ENCODE data around the gene HOXB8. TPM values are rescaled to one million over a fixed set of nuclear protein-coding genes. Genes with fewer than 3 reads are reported as not detected.

The HOXB8 gene
- total and polyA plus RNA-seq, 5 donors from 2014 or later: not detected

DNA sequence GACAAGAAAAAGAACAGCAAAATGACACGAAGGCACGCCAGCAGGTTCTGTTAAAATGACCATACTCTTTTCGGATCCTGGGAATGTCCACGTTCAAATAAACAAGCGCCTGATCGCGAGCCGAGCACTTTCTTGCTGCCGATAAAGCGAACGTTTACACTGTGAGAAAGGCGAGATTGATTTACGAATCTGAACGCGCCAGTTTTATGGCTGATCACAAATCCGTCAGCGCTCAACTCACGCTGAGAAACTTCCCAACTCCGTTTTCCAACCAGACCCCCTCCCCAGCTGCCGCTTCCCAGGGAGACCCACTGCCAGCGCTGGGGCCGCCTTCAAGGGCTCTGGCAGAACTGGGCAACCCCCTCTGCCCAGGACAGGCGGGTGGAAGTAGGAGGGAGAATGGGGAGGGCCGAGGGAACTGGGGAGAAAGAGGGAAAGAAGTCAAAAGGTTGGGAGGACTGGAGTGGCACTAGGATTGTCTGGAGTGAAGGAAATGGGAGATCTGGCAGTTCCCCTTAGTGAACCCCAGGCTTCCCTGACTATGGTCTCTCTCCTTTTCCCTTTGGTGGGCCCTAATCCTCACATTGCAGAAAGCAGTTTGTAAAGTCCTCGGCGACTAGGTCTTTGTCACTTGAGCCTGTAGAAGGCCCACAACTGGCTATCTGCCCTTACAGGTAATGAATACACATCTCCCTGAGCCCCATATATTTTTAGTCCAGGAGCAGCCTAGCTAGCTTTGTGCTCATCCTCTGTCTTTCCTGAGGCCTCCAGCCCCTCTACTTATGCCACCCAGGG lies 43.9 kb downstream of the HOXB8 start:
- H3K4me3 Mint-ChIP-seq: no peak overlapping the region
- no peak overlapping the region for H3K27ac Mint-ChIP-seq
- H3K4me1 Mint-ChIP-seq: peaks cover 0 to 16% (median 10%) of the 10 kb centered on the region in 4 donors
- no peak for DNase-seq
- H3K27me3 ChIP-seq (ENCODE audit: control insufficient read depth, insufficient read depth, low read length): peaks cover 2% of the 10 kb centered on the region
- no peak overlapping the region for H3K27ac ChIP-seq (ENCODE audit: insufficient read depth, low read length, poor library complexity, severe bottlenecking)
- H3K4me1 ChIP-seq (ENCODE audit: control insufficient read depth, insufficient read depth, low read length, poor library complexity, severe bottlenecking): peaks cover 6% of the 10 kb centered on the region
- no peaks in the 10 kb centered on the region for H3K9me3 ChIP-seq (ENCODE audit: control insufficient read depth in 2 of 2, low read length in 2 of 2)
- H3K4me3 ChIP-seq (ENCODE audit: low read depth, low read length): no peak overlapping the region
- peaks cover 19% of the 10 kb centered on the region for H3K27me3 Mint-ChIP-seq
- H3K36me3 ChIP-seq (ENCODE audit: control insufficient read depth, insufficient read depth, low read length): no peaks in the 10 kb centered on the region
- ATAC-seq (ENCODE audit: low read depth in 2 of 2): no peak
- H3K9me3 Mint-ChIP-seq: no peaks in the 10 kb centered on the region
- H3K36me3 Mint-ChIP-seq: peaks cover 8% of the 10 kb centered on the region

DNA sequence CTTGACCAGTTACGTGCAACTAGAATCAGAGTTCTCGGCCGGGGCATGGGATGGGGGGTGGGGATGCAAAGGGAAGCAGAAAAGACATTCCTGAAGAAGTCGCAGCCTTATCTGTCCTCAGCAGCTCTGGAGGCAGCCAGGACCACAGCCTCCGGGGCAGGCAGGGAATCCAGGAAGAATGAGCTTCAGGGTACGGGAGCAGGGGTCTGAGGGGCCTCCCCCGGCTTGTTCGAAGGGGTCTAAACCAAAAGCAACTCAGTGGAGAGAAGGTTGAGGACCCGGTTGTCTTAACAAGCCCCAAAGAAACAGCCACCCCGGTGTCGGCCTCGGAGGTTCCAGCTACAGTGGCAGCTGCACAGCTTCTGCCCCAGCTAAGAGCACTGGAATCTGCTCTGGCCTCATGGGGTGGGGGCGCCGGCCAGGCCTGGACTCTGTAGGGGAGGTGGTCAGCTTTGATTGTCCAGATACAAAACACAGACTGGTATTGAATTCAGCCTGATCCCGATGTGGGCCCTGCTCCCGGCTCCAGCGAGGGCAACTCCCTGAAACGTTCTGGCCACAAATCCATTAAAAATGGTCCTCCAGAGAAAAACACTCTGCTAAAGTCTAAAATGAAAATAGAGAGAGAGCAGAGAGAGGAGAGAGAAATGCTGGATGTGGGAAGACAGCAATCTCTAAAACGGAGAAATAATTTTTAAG lies 44.6 kb downstream of the HOXB8 start:
- Mint-ChIP-seq H3K4me3 (no peak overlapping the region), H3K36me3 (peaks cover 8% of the 10 kb centered on the region), H3K27ac (no peak overlapping the region), H3K27me3 (peaks cover 19% of the 10 kb centered on the region), H3K9me3 (no peaks in the 10 kb centered on the region), H3K4me1 (peaks cover 0 to 10% (median 7%) of the 10 kb centered on the region in 4 donors)
- no peak overlapping the region for H3K4me3 ChIP-seq (ENCODE audit: low read depth, low read length)
- ATAC-seq (ENCODE audit: low read depth in 2 of 2): no peak
- H3K36me3 ChIP-seq (ENCODE audit: control insufficient read depth, insufficient read depth, low read length): no peaks in the 10 kb centered on the region
- H3K27me3 ChIP-seq (ENCODE audit: control insufficient read depth, insufficient read depth, low read length): peaks cover 5% of the 10 kb centered on the region
- no peak overlapping the region for H3K27ac ChIP-seq (ENCODE audit: insufficient read depth, low read length, poor library complexity, severe bottlenecking)
- H3K4me1 ChIP-seq (ENCODE audit: control insufficient read depth, insufficient read depth, low read length, poor library complexity, severe bottlenecking): no peaks in the 10 kb centered on the region
- DNase-seq: no peak
- H3K9me3 ChIP-seq (ENCODE audit: control insufficient read depth in 2 of 2, low read length in 2 of 2): no peaks in the 10 kb centered on the region

DNA sequence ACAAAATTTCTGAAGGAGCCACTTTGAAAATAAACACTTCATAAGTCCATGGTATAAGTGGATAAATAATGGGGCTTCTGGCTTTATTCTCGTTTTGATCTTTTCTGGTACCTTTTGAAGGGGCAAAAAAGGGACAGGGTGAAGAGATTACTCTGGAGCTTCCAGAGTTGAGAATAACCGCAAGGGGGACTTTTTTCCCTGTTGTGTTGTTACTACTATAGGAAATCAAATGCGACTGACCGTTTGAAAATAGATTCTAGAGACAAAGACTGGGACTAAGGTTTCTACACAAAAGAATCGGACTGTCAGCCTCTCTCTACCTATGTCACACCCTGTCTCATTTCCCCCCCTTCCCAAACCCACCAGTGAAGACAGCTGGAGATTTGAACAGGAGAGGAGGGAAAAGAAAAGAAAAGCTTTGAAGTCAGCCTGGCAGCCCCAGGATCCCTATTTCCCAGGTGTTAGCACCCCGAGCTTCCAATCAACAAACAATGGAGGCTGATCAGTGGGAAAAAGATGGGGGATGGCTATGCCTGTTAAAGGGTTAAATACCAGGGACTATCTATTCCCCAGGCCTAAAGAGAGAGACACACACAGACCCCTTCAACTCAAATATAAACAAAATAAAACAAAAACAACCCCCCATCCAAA lies 45.3 kb downstream of the HOXB8 start:
- Histone ChIP-seq H3K27ac (ENCODE audit: insufficient read depth, low read length, poor library complexity, severe bottlenecking) (no peak overlapping the region), H3K4me3 (ENCODE audit: low read depth, low read length) (no peak overlapping the region), H3K36me3 (ENCODE audit: control insufficient read depth, insufficient read depth, low read length) (no peaks in the 10 kb centered on the region), H3K27me3 (ENCODE audit: control insufficient read depth, insufficient read depth, low read length) (peaks cover 6% of the 10 kb centered on the region), H3K4me1 (ENCODE audit: control insufficient read depth, insufficient read depth, low read length, poor library complexity, severe bottlenecking) (no peaks in the 10 kb centered on the region), H3K9me3 (ENCODE audit: control insufficient read depth in 2 of 2, low read length in 2 of 2) (no peaks in the 10 kb centered on the region)
- H3K27me3 Mint-ChIP-seq: peaks cover 19% of the 10 kb centered on the region
- DNase-seq (no peak), ATAC-seq (ENCODE audit: low read depth in 2 of 2) (no peak)
- peaks cover 8% of the 10 kb centered on the region for H3K36me3 Mint-ChIP-seq
- no peak overlapping the region for H3K27ac Mint-ChIP-seq
- no peaks in the 10 kb centered on the region for H3K9me3 Mint-ChIP-seq
- H3K4me3 Mint-ChIP-seq: no peak overlapping the region
- peaks cover 0 to 9% (median 7%) of the 10 kb centered on the region in 4 donors for H3K4me1 Mint-ChIP-seq

DNA sequence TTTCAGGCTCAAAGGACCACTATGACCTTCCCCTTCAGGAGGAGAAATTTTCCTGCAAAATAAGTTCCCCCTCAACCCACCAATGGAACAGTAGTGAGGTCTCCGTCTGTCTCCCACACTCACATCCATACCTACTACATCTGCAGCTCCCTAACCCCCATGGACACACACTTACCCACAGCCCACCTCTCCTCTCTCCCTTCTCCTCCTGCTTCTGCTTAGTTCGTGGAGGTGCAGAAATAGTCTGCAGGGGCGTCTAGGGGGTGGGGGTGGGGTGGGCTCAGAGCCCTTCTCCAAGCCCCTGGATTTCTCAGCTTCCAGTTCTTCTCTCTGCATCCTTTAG lies 45.9 kb downstream of the HOXB8 start:
- Histone ChIP-seq H3K9me3 (ENCODE audit: control insufficient read depth in 2 of 2, low read length in 2 of 2) (no peaks in the 10 kb centered on the region), H3K4me1 (ENCODE audit: control insufficient read depth, insufficient read depth, low read length, poor library complexity, severe bottlenecking) (no peaks in the 10 kb centered on the region), H3K27me3 (ENCODE audit: control insufficient read depth, insufficient read depth, low read length) (peaks cover 6% of the 10 kb centered on the region), H3K27ac (ENCODE audit: insufficient read depth, low read length, poor library complexity, severe bottlenecking) (no peak overlapping the region), H3K36me3 (ENCODE audit: control insufficient read depth, insufficient read depth, low read length) (no peaks in the 10 kb centered on the region), H3K4me3 (ENCODE audit: low read depth, low read length) (no peak overlapping the region)
- H3K27me3 Mint-ChIP-seq: peaks cover 16% of the 10 kb centered on the region
- ATAC-seq (ENCODE audit: low read depth in 2 of 2) (no peak), DNase-seq (no peak)
- no peaks in the 10 kb centered on the region for H3K9me3 Mint-ChIP-seq
- H3K4me1 Mint-ChIP-seq: peaks cover 0 to 10% (median 7%) of the 10 kb centered on the region in 4 donors
- H3K4me3 Mint-ChIP-seq: no peak overlapping the region
- no peak overlapping the region for H3K27ac Mint-ChIP-seq
- peaks cover 8% of the 10 kb centered on the region for H3K36me3 Mint-ChIP-seq

DNA sequence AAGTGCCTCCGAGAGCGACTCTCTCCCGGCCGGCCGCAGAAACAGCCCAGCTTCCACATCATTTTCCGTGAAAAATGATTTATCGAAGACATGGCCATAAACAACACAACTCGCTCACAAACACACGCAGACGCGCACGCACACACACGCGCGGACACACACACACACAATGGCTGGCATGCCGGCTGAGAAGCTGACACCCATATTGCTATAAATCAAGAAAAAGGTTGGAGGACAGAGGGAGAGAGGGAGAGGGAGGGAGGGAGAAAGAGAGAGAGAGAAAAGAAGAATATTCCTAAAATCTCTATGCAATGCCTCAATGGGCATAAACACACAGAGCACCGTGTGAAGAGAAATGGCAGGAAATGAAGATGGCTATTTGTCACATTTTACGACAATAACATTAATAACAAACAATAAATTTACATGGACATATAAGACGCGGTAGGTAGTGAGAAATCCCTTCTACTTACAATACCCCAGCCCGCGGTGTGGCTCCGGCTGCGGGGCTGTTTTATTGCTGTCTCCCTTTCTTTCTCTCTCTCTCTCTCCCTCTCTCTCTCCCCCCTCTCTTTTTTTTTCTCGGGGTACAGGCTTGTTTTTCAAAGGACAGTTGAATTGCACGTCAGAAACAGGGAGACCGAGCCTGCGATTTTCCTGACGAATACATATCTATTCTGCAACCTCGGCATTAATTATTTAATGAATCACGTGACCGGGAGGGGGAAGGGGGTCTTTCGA lies 46.4 kb downstream of the HOXB8 start:
- Histone ChIP-seq H3K9me3 (ENCODE audit: control insufficient read depth in 2 of 2, low read length in 2 of 2) (no peaks in the 10 kb centered on the region), H3K27me3 (ENCODE audit: control insufficient read depth, insufficient read depth, low read length) (peaks cover 6% of the 10 kb centered on the region), H3K27ac (ENCODE audit: insufficient read depth, low read length, poor library complexity, severe bottlenecking) (no peak overlapping the region), H3K36me3 (ENCODE audit: control insufficient read depth, insufficient read depth, low read length) (no peaks in the 10 kb centered on the region), H3K4me3 (ENCODE audit: low read depth, low read length) (no peak overlapping the region), H3K4me1 (ENCODE audit: control insufficient read depth, insufficient read depth, low read length, poor library complexity, severe bottlenecking) (no peaks in the 10 kb centered on the region)
- peaks cover 8% of the 10 kb centered on the region for H3K36me3 Mint-ChIP-seq
- DNase-seq (no peak), ATAC-seq (ENCODE audit: low read depth in 2 of 2) (no peak)
- H3K27me3 Mint-ChIP-seq: peaks cover 18% of the 10 kb centered on the region
- no peaks in the 10 kb centered on the region for H3K9me3 Mint-ChIP-seq
- H3K4me1 Mint-ChIP-seq: peaks cover 0 to 10% (median 7%) of the 10 kb centered on the region in 4 donors
- peak overlapping the region in 2 of 3 donors; percentile 55 to 61 for H3K27ac Mint-ChIP-seq
- H3K4me3 Mint-ChIP-seq: peak overlapping the region in 3 of 4 donors; percentile 1 to 19 (median 10)

DNA sequence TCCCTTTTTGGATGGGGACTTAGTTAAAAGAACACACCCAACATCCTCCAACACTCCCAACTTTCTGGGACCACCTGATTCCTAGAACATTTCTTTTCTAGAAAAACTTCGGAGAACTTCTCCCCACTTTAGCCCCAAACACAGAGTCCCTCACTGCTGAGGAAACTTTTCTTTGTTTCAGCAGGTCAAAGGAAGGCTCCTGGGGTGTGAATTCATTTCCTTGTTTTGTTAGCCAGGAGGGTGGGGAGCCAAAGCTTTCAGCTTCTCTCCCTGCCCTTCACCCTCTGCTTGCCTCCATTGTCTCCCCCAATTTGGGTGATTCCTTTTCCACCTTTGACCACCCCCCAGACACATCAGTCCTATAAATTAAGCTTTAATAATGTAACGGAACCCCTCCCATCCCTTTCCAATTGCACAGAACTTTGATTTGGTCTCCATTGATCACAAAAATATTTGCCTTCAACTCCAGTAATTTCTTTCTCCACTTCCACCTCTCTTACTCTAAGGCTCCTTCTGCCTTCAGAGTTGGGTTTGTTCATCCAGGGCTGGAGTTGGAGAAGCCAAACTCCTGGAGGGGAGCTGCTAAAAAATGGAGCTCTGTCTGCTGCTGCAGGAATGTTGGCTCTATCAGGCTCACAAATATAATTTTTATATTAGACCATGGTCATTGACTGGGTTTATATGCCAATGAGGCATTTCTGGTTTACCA lies 47.3 kb downstream of the HOXB8 start:
- no peak for DNase-seq
- H3K4me1 Mint-ChIP-seq: peaks cover 0 to 10% (median 6%) of the 10 kb centered on the region in 4 donors
- H3K27ac Mint-ChIP-seq: no peak overlapping the region
- H3K27ac ChIP-seq (ENCODE audit: insufficient read depth, low read length, poor library complexity, severe bottlenecking): no peak overlapping the region
- H3K36me3 ChIP-seq (ENCODE audit: control insufficient read depth, insufficient read depth, low read length): no peaks in the 10 kb centered on the region
- no peaks in the 10 kb centered on the region for H3K4me1 ChIP-seq (ENCODE audit: control insufficient read depth, insufficient read depth, low read length, poor library complexity, severe bottlenecking)
- no peak overlapping the region for H3K4me3 ChIP-seq (ENCODE audit: low read depth, low read length)
- ATAC-seq (ENCODE audit: low read depth in 2 of 2): no peak
- no peak overlapping the region for H3K4me3 Mint-ChIP-seq
- no peaks in the 10 kb centered on the region for H3K9me3 Mint-ChIP-seq
- H3K36me3 Mint-ChIP-seq: peaks cover 8% of the 10 kb centered on the region
- H3K27me3 ChIP-seq (ENCODE audit: control insufficient read depth, insufficient read depth, low read length): peaks cover 6% of the 10 kb centered on the region
- no peaks in the 10 kb centered on the region for H3K9me3 ChIP-seq (ENCODE audit: control insufficient read depth in 2 of 2, low read length in 2 of 2)
- H3K27me3 Mint-ChIP-seq: peaks cover 25% of the 10 kb centered on the region

DNA sequence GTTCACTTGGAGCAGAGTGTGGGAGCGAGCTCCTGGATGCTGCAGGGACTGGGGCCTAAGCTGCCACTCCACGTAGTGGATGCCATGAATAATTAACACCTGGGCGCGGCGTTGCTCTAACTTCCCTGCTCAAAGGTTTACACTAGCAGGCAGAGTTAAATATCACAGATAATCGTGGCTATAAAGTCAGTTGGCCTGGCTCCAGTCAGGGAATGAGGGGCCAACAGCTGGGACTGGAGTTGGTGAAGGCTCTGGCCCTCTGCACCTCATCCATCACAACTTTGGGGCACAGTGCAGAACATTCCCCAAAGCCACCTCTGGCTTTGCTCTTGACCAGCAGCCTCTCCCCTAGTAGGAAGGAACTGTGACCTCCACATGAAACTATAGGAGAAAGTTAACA lies 47.9 kb downstream of the HOXB8 start:
- no peak overlapping the region for H3K4me3 Mint-ChIP-seq
- no peak overlapping the region for H3K27ac ChIP-seq (ENCODE audit: insufficient read depth, low read length, poor library complexity, severe bottlenecking)
- H3K9me3 ChIP-seq (ENCODE audit: control insufficient read depth in 2 of 2, low read length in 2 of 2): no peaks in the 10 kb centered on the region
- DNase-seq (no peak), ATAC-seq (ENCODE audit: low read depth in 2 of 2) (no peak)
- H3K36me3 Mint-ChIP-seq: peaks cover 8% of the 10 kb centered on the region
- no peaks in the 10 kb centered on the region for H3K9me3 Mint-ChIP-seq
- no peak overlapping the region for H3K27ac Mint-ChIP-seq
- H3K4me1 ChIP-seq (ENCODE audit: control insufficient read depth, insufficient read depth, low read length, poor library complexity, severe bottlenecking): no peaks in the 10 kb centered on the region
- no peak overlapping the region for H3K4me3 ChIP-seq (ENCODE audit: low read depth, low read length)
- H3K27me3 Mint-ChIP-seq: peaks cover 21% of the 10 kb centered on the region
- H3K27me3 ChIP-seq (ENCODE audit: control insufficient read depth, insufficient read depth, low read length): peaks cover 6% of the 10 kb centered on the region
- H3K4me1 Mint-ChIP-seq: peaks cover 0 to 10% (median 6%) of the 10 kb centered on the region in 4 donors
- H3K36me3 ChIP-seq (ENCODE audit: control insufficient read depth, insufficient read depth, low read length): no peaks in the 10 kb centered on the region

Data from CD4-positive, CD25-positive, alpha-beta regulatory T cell (primary cell).